K562 (cell line): ENCODE data around the gene ZSCAN22. TPM values are rescaled to one million over a fixed set of nuclear protein-coding genes. Genes with fewer than 3 reads are reported as not detected.

Experiments
- BRD4 ChIP-seq: fragments of 200-600 bp; sonication (generic); IDR thresholded peaks from 2 replicates; pipeline ENCODE4 v1.6.1; 2017; ENCODE audit warnings: inconsistent platforms
- CAMTA2 ChIP-seq: fragments of 250-450 bp; sonication (Bioruptor Pico); conservative IDR thresholded peaks from 2 replicates; pipeline ENCODE4 v1.5.1; 2022
- FOSL1 ChIP-seq: fragments of 200-800 bp; sonication (Bioruptor generic); conservative IDR thresholded peaks from 2 replicates; pipeline ENCODE4 v1.6.1; 2016; ENCODE audit warnings: missing genetic modification characterization, missing compliant biosample characterization
- NR2C1 ChIP-seq, 2 experiments: fragments of 450-650 bp; IDR thresholded peaks; 2 replicates each; pipeline ENCODE4 v1.6.1; 2017; ENCODE audit warnings: mild to moderate bottlenecking in 2 of 2, antibody characterized with exemption in 1 of 2, inconsistent platforms in 1 of 2, missing compliant biosample characterization in 1 of 2, missing genetic modification characterization in 1 of 2
- POLR2H ChIP-seq: IDR thresholded peaks from 2 replicates; pipeline ENCODE4 v1.6.1; 2016; ENCODE audit warnings: missing genetic modification characterization, low read depth, mild to moderate bottlenecking, control low read depth, missing compliant biosample characterization, moderate library complexity
- PTRF ChIP-seq: fragments of 450-650 bp; IDR thresholded peaks from 2 replicates; pipeline ENCODE4 v1.6.1; 2016; ENCODE audit warnings: mild to moderate bottlenecking, missing genetic modification characterization, missing compliant biosample characterization
- SRSF7 ChIP-seq: fragments of 200-400 bp; formaldehyde crosslinking; optimal IDR thresholded peaks from 2 replicates; pipeline ENCODE3; 2017; ENCODE audit warnings: mild to moderate bottlenecking, low read depth, low read length
- TGIF2 ChIP-seq: sonication (generic); formaldehyde crosslinking; IDR thresholded peaks from 2 replicates; pipeline ENCODE4 v1.8.1; 2022; ENCODE audit warnings: mild to moderate bottlenecking, missing genetic modification reagents, moderate library complexity
- ZFP30 ChIP-seq: fragments of 250-450 bp; sonication (Bioruptor Pico); IDR thresholded peaks from 2 replicates; pipeline ENCODE4 v1.8.0; 2022; ENCODE audit warnings: moderate library complexity, mild to moderate bottlenecking, inconsistent platforms, borderline replicate concordance
- ZFP36 ChIP-seq: fragments of 150-350 bp; IDR thresholded peaks from 2 replicates; pipeline ENCODE4 v1.6.1; 2018; ENCODE audit warnings: low read length, low read depth; ENCODE audit not compliant: partially characterized antibody
- ZNF146 ChIP-seq: IDR thresholded peaks from one replicate; pipeline ENCODE4 v1.6.1; 2018; ENCODE audit warnings: missing compliant biosample characterization; ENCODE audit not compliant: unreplicated experiment
- ZNF175 ChIP-seq: fragments of 200-800 bp; sonication (Bioruptor generic); IDR thresholded peaks from 2 replicates; pipeline ENCODE4 v1.6.1; 2016; ENCODE audit warnings: low read depth, mild to moderate bottlenecking, missing genetic modification characterization, missing compliant biosample characterization
- ZNF232 ChIP-seq: sonication (generic); formaldehyde crosslinking; IDR thresholded peaks from 2 replicates; pipeline ENCODE4 v1.8.0; 2022; ENCODE audit warnings: mild to moderate bottlenecking, missing genetic modification reagents
- ZNF324 ChIP-seq: fragments of 250-450 bp; sonication (Bioruptor Pico); IDR thresholded peaks from 2 replicates; pipeline ENCODE4 v1.4.0; 2020; ENCODE audit warnings: mild to moderate bottlenecking
- polyA plus RNA-seq, 8 experiments: library from polyadenylated mRNA; depleted of rRNA in 4 of 8; stranded (reverse) in 5 of 8; unstranded in 3 of 8; fragments of >200 nt; fragmentation: Nextera tagmentation in 2 of 8; fragmentation: Illumina TruSeq in 1 of 8; extraction: Ambion mirVana in 2 of 8; extraction: Trizol in 1 of 8; gene quantifications; 2 replicates each; pipeline versions ENCODE4 v1.2.1 to v1.2.3, GENCODE V29; 2011 to 2014; ENCODE audit warnings: inconsistent platforms in 1 of 8, missing spikeins in 1 of 8
- total RNA-seq, 7 experiments: library from RNA; depleted of rRNA in 6 of 7; stranded (reverse); fragments of >200 nt in 6 of 7; fragmentation: Illumina TruSeq in 2 of 7; extraction: Trizol in 2 of 7; gene quantifications; 2 replicates each; pipeline versions ENCODE4 v1.2.1 to v1.2.3, GENCODE V29; 2011 to 2021; ENCODE audit warnings: low replicate concordance in 1 of 7
- TF ChIP-seq, protein P1 (sequence below), 2 experiments: IDR thresholded peaks; 2 replicates each; pipeline ENCODE4 v1.6.1; 2011; ENCODE audit warnings: borderline replicate concordance in 1 of 2, control low read depth in 1 of 2, low read depth in 1 of 2, low read length in 1 of 2, mild to moderate bottlenecking in 1 of 2, mixed read lengths in 1 of 2, moderate library complexity in 1 of 2; ENCODE audit not compliant: insufficient read depth in 1 of 2, insufficient read length in 1 of 2, poor library complexity in 1 of 2, severe bottlenecking in 1 of 2; ENCODE audit errors: extremely low read depth in 1 of 2
- TF ChIP-seq, protein P2 (sequence below): sonication (generic); formaldehyde crosslinking; IDR thresholded peaks from 2 replicates; pipeline ENCODE4 v1.9.0; 2022; ENCODE audit warnings: mild to moderate bottlenecking, missing genetic modification reagents
- TF ChIP-seq, protein P3 (sequence below): fragments of 450-650 bp; IDR thresholded peaks from 2 replicates; pipeline ENCODE4 v1.7.0; 2016; ENCODE audit warnings: borderline replicate concordance
- TF ChIP-seq, protein P4 (sequence below): fragments of 150-350 bp; IDR thresholded peaks from 2 replicates; pipeline ENCODE4 v1.6.1; 2014; ENCODE audit warnings: low read depth, mild to moderate bottlenecking, low read length, borderline replicate concordance

ZSCAN22 gene
- total and polyA plus RNA-seq, 9 of the 15 experiments (the other 6 are each of a cell fraction or from before 2014, with no cell fraction given), result 0.98 to 5.3 (median 3.0) TPM

DNA sequence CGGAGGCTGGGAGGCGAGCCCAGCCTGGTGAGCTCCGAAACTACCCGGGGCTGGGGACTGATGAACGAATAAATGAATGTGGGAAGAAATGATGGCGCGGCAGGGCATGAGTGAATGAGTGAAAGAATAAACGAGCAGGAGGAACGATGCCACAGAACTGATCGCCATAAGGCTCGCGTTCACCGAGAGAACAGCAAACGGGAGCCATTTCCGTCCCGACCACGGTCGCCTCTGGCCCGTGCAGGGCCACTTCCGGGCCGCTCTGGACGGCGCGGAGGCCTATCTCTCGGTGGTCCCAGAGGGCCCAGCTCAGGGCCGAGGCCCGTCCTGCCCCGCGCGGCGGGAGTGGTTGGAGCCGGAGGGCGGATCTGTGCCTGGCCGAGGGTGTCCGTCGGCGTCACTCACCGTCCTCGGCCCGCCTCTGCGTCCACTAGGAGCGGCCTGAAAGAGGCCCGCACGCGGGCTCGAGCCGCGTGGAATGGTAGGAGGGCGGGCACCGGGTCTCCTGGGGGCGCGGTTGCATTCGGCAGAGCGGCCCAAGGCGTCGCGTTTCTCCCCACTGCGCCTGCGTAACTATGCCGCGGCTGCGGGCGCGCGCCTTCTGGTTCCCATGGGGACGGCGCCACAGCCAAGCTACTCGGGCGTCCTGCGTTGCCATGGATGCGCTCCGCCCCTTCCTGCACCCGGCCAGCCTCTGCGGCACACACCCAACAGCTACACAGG lies 35.6 kb downstream of the ZSCAN22 start, which contains the start of gene ZNF497 (continued):
- TF ChIP-seq, protein P1, sequence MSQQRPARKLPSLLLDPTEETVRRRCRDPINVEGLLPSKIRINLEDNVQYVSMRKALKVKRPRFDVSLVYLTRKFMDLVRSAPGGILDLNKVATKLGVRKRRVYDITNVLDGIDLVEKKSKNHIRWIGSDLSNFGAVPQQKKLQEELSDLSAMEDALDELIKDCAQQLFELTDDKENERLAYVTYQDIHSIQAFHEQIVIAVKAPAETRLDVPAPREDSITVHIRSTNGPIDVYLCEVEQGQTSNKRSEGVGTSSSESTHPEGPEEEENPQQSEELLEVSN (IDR thresholded peaks at IDR 0.05; ENCODE audit: borderline replicate concordance in 1 of 2, extremely low read depth in 1 of 2, insufficient read depth in 1 of 2, insufficient read length in 1 of 2, low read depth in 1 of 2, low read length in 1 of 2, poor library complexity in 1 of 2, severe bottlenecking in 1 of 2), result peak; percentile 47 to 73
- TF ChIP-seq FOSL1 (tag) (no peak), ZNF146 (CRISPR knock-in tag) (no peak), ZFP30 (CRISPR knock-in tag) (no peak), TGIF2 (CRISPR knock-in tag) (0 out of 2 replicates have a peak, but pooled peaks have one; percentile 57), ZFP36 (no peak), ZNF232 (CRISPR knock-in tag) (no peak), ZNF324 (CRISPR knock-in tag) (no peak), SRSF7 (no peak), ZNF175 (CRISPR knock-in tag) (no peak), PTRF (tag) (no peak), POLR2H (tag) (peak; percentile 88), CAMTA2 (CRISPR knock-in tag) (no peak), NR2C1 (IDR thresholded peaks at IDR 0.05) (peak; percentile 54; the same call in 1 of the 2 replicates), NR2C1 (tag; IDR thresholded peaks at IDR 0.05) (0 out of 2 replicates have a peak, but pooled peaks have one; percentile 44), BRD4 (0 out of 2 replicates have a peak, but pooled peaks have one; percentile 25)
- TF ChIP-seq, protein P2, sequence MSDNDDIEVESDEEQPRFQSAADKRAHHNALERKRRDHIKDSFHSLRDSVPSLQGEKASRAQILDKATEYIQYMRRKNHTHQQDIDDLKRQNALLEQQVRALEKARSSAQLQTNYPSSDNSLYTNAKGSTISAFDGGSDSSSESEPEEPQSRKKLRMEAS, result peak; percentile 94
- TF ChIP-seq, protein P3, sequence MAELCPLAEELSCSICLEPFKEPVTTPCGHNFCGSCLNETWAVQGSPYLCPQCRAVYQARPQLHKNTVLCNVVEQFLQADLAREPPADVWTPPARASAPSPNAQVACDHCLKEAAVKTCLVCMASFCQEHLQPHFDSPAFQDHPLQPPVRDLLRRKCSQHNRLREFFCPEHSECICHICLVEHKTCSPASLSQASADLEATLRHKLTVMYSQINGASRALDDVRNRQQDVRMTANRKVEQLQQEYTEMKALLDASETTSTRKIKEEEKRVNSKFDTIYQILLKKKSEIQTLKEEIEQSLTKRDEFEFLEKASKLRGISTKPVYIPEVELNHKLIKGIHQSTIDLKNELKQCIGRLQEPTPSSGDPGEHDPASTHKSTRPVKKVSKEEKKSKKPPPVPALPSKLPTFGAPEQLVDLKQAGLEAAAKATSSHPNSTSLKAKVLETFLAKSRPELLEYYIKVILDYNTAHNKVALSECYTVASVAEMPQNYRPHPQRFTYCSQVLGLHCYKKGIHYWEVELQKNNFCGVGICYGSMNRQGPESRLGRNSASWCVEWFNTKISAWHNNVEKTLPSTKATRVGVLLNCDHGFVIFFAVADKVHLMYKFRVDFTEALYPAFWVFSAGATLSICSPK, result no peak
- TF ChIP-seq, protein P4, sequence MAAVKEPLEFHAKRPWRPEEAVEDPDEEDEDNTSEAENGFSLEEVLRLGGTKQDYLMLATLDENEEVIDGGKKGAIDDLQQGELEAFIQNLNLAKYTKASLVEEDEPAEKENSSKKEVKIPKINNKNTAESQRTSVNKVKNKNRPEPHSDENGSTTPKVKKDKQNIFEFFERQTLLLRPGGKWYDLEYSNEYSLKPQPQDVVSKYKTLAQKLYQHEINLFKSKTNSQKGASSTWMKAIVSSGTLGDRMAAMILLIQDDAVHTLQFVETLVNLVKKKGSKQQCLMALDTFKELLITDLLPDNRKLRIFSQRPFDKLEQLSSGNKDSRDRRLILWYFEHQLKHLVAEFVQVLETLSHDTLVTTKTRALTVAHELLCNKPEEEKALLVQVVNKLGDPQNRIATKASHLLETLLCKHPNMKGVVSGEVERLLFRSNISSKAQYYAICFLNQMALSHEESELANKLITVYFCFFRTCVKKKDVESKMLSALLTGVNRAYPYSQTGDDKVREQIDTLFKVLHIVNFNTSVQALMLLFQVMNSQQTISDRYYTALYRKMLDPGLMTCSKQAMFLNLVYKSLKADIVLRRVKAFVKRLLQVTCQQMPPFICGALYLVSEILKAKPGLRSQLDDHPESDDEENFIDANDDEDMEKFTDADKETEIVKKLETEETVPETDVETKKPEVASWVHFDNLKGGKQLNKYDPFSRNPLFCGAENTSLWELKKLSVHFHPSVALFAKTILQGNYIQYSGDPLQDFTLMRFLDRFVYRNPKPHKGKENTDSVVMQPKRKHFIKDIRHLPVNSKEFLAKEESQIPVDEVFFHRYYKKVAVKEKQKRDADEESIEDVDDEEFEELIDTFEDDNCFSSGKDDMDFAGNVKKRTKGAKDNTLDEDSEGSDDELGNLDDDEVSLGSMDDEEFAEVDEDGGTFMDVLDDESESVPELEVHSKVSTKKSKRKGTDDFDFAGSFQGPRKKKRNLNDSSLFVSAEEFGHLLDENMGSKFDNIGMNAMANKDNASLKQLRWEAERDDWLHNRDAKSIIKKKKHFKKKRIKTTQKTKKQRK, result no peak
